Ammon's horn (tissue), 1 donor: ENCODE results near the gene TMEM45A.
"Not testable (repeated sequence)": the region's sequence is repeated elsewhere in the genome, so short reads cannot be mapped to it uniquely, and the experiment has no call there.

ENCODE experiments used
- DNase-seq: peaks from one replicate; pipeline ENCODE4 v3.0.0-alpha.2; 2016; ENCODE audit warnings: low spot score

The TMEM45A gene

GRCh38 chr3:100492059-100493006, at the start of gene TMEM45A:
Gene TMEM45A (plus strand): TSS chr3:100492619. CDS start chr3:100555212, 62,593 bp downstream.
- peak; percentile 94 for DNase-seq

GRCh38 chr3:100443690-100444089, 48.7 kb upstream of the TMEM45A start:
- no peak for DNase-seq

- not testable (repeated sequence) for DNase-seq
These were observed 45.4 kb upstream of the TMEM45A start for GRCh38 chr3:100447067-100447466.

GRCh38 chr3:100448079-100448478, 44.3 kb upstream of the TMEM45A start:
- no peak for DNase-seq

GRCh38 chr3:100449214-100449613, 43.2 kb upstream of the TMEM45A start:
- no peak for DNase-seq

- DNase-seq, result no peak
These were observed 37.7 kb upstream of the TMEM45A start for GRCh38 chr3:100454677-100455076.

- DNase-seq, result no peak
These were observed 36.4 kb upstream of the TMEM45A start for GRCh38 chr3:100455841-100456550.

GRCh38 chr3:100456745-100457144, 35.7 kb upstream of the TMEM45A start:
- no peak for DNase-seq

GRCh38 chr3:100457811-100458210, 34.6 kb upstream of the TMEM45A start:
- DNase-seq, result no peak

GRCh38 chr3:100458814-100459213, 33.6 kb upstream of the TMEM45A start:
- DNase-seq, result no peak

GRCh38 chr3:100463002-100463401, 29.4 kb upstream of the TMEM45A start:
- DNase-seq, result peak; percentile 61

GRCh38 chr3:100463646-100464155, 28.7 kb upstream of the TMEM45A start:
- DNase-seq, result no peak

GRCh38 chr3:100465892-100466777, 26.3 kb upstream of the TMEM45A start:
- no peak for DNase-seq

GRCh38 chr3:100467133-100467532, 25.3 kb upstream of the TMEM45A start:
- DNase-seq, result no peak

- no peak for DNase-seq
These were observed 23.7 kb upstream of the TMEM45A start for GRCh38 chr3:100468676-100469075.

- no peak for DNase-seq
These were observed 21.5 kb upstream of the TMEM45A start for GRCh38 chr3:100470951-100471350.

- no peak for DNase-seq
These were observed 21.0 kb upstream of the TMEM45A start for GRCh38 chr3:100471444-100471843.

- DNase-seq, result not testable (repeated sequence)
These were observed 14.5 kb upstream of the TMEM45A start for GRCh38 chr3:100477851-100478360.

GRCh38 chr3:100478521-100478920, 13.9 kb upstream of the TMEM45A start:
- not testable (repeated sequence) for DNase-seq

GRCh38 chr3:100480081-100480480, 12.3 kb upstream of the TMEM45A start:
- no peak for DNase-seq

- DNase-seq, result no peak
These were observed 10.2 kb upstream of the TMEM45A start for GRCh38 chr3:100482176-100482575.

GRCh38 chr3:100483529-100483928, 8.9 kb upstream of the TMEM45A start:
- no peak for DNase-seq
